Astrocyte of the cerebellum (primary cell): ENCODE results near the gene CRISPLD2.

ENCODE experiments used
- DNase-seq: peaks from one replicate; pipeline ENCODE4 v3.0.0-alpha.2; 2011; ENCODE audit warnings: low read depth
- H3K4me3 ChIP-seq: 2 replicates; pipeline ENCODE4 v1.5.1; 2011; ENCODE audit warnings: mild to moderate bottlenecking, low read depth, low read length, moderate library complexity
- in situ Hi-C: cut with HindIII; loops from 2 replicates; pipeline ENCODE4 v1.10.0; 2017; ENCODE audit warnings: low sequenced_read_pairs
- TF ChIP-seq, protein P1 (sequence below): IDR thresholded peaks from 2 replicates; pipeline ENCODE4 v1.5.1; 2012; ENCODE audit warnings: low read length, low read depth, moderate library complexity, mild to moderate bottlenecking; ENCODE audit errors: missing control alignments

The CRISPLD2 gene

DNA sequence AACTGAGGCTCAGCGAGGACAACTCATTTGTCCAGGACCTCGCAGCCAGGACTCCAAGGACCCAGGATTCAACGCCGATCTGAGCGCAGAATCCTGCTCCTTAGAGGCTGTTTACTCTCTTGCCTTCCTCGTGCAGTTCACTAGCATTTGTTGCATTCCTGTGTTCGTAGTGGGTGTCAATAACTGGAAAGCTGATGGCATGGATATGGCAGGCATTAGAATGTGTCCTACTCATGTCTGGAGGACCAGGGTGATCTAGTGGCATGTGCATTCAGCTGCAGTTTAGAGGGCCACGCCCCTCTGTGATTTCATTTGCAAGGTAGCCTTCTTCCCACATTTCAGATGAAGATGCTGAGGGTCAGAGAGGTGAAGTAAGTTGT lies 510 bp downstream of the CRISPLD2 start:
- peak overlapping the region; percentile 52 for H3K4me3 ChIP-seq
- TF ChIP-seq, protein P1, sequence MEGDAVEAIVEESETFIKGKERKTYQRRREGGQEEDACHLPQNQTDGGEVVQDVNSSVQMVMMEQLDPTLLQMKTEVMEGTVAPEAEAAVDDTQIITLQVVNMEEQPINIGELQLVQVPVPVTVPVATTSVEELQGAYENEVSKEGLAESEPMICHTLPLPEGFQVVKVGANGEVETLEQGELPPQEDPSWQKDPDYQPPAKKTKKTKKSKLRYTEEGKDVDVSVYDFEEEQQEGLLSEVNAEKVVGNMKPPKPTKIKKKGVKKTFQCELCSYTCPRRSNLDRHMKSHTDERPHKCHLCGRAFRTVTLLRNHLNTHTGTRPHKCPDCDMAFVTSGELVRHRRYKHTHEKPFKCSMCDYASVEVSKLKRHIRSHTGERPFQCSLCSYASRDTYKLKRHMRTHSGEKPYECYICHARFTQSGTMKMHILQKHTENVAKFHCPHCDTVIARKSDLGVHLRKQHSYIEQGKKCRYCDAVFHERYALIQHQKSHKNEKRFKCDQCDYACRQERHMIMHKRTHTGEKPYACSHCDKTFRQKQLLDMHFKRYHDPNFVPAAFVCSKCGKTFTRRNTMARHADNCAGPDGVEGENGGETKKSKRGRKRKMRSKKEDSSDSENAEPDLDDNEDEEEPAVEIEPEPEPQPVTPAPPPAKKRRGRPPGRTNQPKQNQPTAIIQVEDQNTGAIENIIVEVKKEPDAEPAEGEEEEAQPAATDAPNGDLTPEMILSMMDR = no peak

DNA sequence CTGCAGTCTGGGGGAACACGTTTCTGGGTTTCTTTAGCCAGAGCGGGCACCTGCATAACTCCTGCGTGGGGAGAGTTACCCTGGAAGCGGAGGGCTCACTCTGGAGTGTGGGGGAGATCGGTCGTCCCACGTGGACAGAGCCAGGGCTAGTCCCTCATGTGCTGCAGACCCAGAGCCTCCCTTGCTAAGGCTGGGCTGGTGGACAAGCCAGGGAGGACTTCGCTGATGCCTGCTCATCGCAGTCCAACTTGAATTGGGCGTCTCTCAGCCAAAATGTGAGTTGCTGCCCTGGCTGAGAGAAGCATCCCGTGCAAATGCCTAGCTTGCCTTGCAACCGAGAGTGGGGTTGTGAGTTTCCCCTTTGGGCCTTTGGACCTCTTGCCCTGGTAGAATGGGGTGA lies 986 bp downstream of the CRISPLD2 start:
- in situ Hi-C loops = no loop called here
- TF ChIP-seq, protein P1 = no peak
- peak overlapping the region; percentile 52 for H3K4me3 ChIP-seq
- no peak for DNase-seq

More for the DNA sequence above, 510 bp downstream of the CRISPLD2 start:
- in situ Hi-C loops = no loop called here
- DNase-seq = no peak

DNA sequence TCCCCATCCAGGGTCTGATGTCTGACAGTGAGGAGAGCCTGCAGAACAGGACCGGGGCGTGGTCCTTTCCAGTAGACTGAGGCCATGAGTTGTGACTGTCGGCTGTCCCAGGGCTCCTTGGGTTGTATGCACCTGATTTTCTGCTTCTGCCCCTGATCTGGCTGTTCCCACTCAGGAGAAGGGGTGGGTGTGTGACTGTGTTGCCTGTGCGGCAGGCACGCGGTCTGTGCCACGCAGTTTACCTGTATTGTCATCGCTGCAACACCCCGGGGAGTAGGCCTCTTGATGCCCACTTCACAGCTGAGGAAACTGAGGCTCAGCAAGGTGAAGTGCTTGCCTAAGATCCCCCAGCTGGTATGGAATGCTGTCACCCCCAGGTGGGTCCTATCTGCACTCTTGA lies 1.4 kb downstream of the CRISPLD2 start:
- peak overlapping the region; percentile 52 for H3K4me3 ChIP-seq
- in situ Hi-C loops = no loop called here
- DNase-seq = no peak
- TF ChIP-seq, protein P1 = no peak

DNA sequence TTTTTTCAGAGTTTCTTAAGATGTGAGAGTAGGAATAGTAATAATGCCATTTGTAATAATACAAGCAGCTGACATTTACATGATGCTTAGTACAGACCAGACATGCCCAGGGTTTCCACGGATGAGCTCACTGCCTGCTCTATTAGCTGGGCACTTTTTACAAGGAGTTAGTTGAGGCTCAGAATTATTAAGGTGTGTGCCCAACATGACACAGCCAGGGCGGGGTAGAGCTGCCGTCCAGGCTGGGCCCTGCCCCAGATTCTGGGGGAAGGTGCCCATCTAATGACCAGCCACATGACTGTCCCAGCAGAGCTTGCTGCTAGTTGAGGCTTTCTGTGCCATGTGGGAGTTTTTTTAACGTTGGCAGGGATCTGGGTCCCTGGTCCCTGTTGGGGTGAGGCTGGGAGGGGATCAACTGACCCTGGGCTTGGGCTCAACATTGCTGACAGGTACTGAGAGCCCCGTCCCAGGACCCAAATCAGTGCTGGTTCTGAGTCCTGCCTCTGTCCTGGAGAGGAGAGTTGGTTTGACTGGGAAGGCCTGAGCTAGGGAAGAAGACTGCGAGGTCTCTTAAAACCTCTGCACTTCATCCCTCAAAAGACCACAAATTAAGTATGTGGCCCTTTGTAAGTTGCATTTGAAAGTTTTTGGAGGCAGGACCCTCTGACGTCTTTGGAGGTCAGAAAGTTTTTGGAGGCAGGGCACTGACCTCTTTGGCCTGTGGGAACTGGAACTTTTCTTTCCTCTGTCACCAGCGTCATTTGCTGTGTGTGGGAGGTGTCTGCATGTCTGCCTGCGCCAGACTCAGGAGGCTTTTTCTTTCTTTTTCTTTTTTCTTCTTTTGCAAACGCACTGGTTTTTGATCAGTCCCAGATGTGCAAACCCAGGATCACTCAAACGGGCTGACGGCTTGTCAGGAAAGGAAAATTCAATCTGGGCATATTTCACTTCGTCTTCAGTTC lies 2.2 kb downstream of the CRISPLD2 start:
- H3K4me3 ChIP-seq = peak overlapping the region; percentile 52
- no peak for DNase-seq
- TF ChIP-seq, protein P1 = no peak
- in situ Hi-C loops = no loop called here

DNA sequence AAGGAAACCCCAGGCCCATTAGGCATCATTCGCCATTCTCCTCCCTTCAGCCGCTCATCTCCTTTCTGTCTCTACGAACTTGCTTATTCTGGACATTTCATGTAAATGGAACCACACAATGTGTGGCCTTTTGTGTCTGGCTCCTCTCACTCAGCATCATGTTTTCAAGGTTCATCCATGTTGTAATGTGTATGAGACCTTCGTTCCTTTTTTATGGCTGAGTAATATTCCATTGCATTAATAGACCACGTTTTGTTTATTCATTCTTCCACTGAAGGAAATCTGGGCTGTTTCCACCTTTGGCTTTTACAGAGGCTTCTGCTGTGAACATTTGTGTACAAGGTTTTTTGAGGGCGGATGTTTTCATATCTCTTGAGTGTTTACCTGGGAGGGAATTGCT lies 3.2 kb downstream of the CRISPLD2 start:
- peak overlapping the region; percentile 52 for H3K4me3 ChIP-seq
- in situ Hi-C loops = no loop called here
- no peak for DNase-seq
- TF ChIP-seq, protein P1 = no peak

DNA sequence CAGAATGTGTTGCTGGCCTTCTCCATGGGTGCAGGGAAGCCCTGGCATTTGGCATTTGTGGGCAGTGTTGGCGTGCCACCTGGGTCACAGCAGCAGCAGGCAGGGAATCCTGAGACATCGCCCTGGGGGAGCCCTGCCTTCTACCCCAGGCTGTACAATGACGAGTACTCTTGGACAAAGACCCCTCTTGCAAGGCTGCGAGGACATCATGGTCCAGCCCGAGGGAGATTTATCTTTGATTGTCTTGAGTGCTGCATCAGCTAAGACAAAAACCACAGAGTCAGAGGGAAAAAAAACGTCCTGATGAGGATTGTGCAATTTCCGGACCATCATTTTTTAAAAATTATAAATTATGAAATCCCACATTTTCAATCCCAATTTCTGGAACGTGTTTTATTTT lies 3.7 kb downstream of the CRISPLD2 start:
- H3K4me3 ChIP-seq = no peak overlapping the region
- DNase-seq = no peak
- TF ChIP-seq, protein P1 = no peak
- in situ Hi-C loops = no loop called here
